HG03442 (cell line): ENCODE measurements around the gene PITX1.
"Not testable (repeated sequence)": the region's sequence is repeated elsewhere in the genome, so short reads cannot be mapped to it uniquely, and the experiment has no call there.

ENCODE experiments used
- ATAC-seq: cut with Tn5 transposase; IDR thresholded peaks from one replicate; pipeline ENCODE4 v1.9.1; 2021; ENCODE audit warnings: mild to moderate bottlenecking, moderate library complexity; ENCODE audit not compliant: unreplicated experiment

Gene PITX1

DNA sequence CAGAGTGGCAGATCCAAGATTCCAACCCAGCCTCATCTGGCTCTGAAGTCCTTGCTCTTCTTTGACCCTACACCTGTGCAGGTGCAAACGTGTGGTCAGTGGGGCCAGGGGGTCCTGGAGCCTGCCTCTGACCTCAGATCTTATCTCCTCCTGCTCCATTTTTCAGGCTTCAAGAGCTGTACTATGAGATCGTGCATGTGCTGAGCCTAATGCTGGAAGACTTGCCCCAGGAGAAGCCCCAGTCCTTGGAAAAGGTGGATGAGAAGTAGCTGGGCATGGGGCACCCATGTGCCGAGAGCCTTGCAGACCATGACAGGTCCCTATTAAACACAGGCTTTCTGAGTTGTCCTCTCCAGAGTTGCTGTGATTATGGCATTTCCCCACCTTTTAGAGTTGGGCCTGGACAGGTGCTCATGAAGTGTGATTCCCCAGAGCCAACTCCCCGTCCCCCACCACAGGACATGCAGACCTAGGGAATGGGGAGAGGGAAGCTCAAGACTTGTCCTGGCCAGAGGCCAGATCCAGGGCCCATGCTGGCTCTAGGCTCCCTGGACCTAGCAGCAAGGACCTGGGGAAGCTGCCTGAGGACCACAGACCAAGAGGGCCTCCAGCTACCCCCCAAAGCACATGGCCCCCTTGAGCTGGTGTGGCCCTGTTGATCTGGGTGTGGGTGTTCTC lies 22.5 kb downstream of the PITX1 start:
- no peak for ATAC-seq

DNA sequence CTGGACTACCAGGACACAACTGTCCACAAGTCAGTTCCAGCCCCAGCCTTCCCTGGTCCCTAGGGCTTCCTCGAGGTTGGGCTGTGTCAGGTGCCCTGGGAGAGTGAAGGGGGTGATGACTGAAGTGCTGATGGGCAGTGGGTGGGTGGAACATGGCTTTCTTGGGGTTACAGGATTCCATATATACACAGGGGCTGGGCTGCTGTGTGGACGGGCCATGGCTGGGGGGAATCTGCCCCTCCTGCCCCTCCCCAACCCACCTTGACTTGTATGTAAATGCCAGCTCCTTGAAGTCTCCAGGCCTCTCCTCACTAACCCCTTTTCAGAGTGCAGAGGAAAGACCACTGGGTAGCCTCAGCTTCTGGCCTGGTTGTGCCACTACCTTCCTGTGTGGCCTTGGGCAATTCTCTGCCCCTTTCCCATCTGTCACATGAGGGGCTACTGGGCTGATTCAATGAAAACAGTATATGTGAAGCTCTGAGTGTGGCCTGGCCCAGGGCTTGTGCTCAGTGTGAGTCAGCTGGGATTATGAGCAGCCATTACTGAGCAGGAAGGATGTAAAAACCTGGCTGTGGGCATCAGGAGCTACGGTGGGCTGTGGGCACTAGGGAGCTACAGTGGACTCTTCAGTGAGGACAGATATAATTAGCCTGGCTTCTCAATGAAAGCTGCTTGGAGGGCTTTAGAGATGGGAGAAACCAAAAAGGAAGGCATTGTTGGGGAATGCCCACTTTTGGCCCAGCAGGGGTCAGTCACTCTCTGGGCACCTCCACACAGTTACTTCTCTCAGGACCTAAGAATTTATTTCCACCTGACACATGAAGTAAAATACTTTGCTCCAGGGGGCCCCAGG lies 23.3 kb downstream of the PITX1 start:
- no peak for ATAC-seq

DNA sequence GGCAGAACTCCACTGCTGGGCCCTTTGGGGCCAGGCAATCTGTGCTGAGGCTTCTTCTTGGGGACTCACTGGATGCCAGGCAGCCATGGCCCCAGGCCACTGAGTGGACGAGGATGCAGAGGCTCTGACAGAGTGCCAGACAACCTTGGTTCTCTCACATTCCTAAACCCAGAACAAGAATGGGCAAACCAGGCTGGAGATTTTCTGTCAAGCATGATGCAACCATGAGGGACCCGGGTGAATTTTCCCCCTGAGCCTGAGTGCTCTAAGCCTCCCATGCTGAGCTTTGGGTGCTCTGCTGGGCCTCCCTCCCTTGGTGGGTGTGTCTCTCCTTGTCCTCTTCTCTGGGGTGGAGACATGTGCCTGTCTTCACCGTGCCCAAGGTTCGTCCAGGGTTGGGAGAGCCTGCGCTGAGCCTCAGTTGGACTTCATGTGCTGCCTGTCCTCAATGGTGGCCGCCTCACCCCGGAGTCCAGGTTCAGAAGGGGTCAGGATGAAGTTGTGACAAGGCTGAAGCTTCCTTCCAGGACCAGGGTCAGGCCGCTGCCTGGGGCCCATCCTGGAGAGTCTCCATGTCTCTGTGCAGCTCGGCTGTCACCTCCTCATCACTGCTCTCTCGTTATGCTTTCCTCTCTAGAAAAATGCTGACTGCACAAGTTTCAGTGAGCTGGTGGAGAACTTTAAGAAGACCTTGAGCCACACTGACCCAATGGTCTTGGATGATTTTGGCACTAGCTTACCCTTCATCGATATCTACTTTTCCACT lies 24.1 kb downstream of the PITX1 start:
- no peak for ATAC-seq

DNA sequence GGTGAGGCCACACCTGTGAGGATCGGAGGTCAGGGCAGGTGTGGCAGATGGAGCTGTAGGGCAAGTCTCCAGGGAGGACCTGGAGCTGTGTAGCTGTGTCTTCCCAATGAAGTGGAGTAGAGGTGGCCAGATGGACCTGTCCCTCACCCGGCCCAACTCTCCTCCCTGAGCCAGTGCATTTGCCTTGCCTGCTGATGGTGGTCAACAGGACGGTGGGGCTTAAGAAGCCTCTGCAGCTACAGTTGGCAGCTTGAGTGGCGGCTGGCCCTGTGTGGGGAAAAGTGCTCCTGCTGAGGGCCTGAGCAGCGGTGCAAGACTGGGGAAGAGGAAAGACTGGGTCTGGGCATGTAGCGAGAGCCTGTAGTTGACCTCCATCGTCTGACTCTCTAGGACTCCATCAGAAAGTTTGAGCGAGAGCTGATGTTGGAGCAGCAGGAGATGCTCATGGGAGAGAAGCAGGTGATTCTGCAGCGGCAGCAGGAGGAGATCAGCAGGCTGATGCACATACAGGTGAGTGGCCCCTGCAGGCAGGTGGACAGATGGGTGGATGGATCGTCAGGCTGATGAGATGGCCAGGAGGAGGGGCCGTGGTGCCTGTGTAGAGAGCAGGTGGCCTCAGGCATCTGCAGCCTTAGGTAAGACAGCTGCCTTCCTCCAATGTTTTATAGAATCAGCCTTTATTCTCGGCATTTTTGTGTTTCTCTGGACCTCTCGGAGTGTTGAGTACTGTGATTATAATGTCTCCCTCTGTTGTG lies 24.9 kb downstream of the PITX1 start:
- ATAC-seq: no peak

DNA sequence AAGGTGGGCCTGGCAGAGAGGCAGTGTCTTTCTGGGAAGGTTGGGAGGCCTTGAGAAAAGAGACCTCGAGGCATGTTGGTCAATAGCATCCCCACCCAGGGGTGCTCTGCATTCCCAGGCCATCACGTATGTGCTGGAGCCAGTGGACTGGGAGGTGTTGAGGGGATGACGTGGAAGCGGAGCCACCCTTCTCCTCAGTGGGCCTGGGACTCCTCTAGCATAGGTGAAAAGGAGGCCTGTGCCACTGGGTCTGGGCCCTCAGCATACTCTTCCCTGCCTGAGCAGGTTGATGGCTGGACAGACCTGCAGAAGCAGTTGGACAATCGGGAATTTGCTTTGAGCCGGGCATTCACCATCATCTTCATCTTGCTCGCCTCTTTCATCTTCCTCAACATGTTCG lies 25.5 kb downstream of the PITX1 start:
- ATAC-seq: no peak

DNA sequence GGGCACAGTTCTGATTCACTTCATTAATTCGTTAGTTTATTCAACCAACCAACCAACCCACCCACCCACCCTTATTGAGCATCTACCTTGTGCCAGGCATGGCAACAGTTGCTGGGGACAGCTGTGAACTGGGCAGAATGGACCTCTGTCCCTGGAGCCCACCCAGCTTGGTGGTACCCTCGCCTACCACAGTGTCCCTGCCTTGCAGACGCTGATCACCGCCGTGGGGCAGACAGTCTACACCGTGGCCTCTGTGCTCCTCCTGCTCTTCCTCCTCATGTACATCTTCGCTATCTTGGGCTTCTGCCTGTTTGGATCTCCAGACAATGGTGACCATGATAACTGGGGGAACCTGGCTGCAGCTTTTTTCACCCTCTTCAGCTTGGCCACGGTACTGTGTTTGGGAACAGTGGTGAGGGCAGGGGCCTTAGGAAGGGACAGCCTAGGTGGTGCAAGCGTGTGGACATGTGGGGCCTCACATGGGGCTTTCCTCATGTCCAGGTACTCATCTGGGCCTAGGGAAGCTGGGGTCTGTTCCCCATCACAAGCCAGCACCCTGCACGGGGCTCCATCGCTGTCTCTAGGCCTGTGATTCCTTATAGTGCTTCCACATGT lies 26.2 kb downstream of the PITX1 start:
- no peak for ATAC-seq

DNA sequence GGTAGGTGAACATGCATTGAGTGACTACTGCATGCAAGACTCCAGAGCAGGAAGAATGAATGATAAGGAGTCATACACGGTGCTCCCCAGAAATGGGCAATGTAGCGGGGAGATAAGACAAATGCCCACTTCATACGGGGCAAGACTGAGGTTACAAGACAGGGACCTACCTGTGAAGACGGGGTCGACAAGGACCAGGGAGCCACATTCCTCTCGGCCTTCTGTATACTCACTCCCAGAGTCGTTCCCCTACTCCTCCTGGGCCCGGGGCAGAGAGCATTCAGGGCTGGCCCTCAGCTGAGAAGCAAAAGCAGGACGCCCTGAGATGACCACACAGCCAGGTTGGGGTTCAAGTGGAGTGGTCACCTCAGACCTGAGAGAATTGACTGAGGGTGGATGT lies 26.7 kb downstream of the PITX1 start:
- no peak for ATAC-seq

DNA sequence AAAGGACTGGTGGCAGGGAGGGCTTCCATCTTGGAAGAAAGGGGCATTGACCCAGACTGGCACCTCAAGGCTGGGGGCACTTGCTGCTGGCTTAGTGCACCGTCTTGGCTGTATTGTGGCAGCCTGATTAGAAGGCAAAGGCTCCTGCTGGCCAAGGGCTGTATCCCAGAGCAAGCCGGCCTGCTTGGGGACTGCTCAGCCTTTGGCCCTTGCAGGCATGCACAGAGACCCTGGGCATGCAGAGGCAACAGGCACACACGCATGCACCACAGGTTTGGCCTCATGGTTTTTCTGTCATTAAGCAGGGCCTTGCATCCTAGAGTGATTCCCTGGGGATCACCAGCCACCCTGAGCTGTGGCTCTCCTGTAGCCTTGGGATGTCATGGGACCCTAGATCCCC lies 29.0 kb downstream of the PITX1 start:
- ATAC-seq: no peak

DNA sequence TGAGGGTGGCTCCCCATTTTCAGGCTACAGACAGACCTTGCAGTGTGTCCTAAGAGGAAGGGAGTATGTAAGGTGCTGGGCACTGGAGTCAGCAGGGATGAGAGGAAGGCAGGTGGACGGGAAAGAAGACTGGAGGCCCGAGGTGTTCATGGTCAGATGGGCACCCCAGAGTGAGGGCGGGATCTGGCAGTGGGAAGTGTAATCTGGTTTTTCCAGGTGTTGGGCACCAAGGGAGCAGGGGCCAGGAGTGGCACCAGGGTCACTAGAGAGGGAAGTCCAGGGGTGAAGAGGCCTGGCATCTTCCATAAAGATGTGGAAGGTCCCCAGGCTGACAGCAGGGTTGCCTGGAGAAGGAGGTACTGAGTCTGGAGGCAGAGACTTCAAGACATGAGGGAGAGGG lies 29.7 kb downstream of the PITX1 start:
- ATAC-seq: no peak

DNA sequence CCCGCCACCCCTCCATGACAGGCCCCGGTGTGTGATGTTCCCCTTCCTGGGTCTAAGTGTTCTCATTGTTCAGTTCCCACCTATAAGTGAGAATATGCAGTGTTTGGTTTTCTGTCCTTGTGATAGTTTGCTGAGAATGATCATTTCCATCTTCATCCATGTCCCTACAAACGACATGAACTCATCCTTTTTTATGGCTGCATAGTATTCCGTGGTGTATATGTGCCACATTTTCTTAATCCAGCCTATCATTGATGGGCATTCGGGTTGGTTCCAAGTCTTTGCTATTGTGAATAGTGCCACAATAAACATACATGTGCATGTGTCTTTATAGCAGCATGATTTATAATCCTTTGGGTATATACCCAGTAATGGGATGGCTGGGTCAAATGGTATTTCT lies 36.0 kb downstream of the PITX1 start:
- not testable (repeated sequence) for ATAC-seq

DNA sequence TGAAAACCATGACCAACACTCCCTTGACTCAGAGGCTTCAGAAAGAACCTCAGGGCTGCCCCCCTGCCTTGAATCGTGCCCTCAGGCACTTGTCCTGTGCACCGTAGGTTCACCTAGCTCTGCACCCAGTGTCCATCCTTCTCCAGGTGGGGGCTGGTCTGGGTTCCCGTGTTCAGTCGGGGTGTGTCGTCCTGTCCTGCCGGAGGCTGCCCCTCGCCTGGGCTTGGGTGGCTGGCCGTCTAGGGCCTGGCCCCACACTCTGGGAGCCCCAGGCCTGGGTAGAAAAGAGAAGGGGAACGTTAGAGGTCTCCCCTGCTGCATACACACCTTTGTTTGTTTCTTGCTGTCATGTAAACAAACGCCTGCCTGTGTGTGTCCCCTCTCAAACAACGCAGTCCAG lies 37.0 kb downstream of the PITX1 start:
- no peak for ATAC-seq

DNA sequence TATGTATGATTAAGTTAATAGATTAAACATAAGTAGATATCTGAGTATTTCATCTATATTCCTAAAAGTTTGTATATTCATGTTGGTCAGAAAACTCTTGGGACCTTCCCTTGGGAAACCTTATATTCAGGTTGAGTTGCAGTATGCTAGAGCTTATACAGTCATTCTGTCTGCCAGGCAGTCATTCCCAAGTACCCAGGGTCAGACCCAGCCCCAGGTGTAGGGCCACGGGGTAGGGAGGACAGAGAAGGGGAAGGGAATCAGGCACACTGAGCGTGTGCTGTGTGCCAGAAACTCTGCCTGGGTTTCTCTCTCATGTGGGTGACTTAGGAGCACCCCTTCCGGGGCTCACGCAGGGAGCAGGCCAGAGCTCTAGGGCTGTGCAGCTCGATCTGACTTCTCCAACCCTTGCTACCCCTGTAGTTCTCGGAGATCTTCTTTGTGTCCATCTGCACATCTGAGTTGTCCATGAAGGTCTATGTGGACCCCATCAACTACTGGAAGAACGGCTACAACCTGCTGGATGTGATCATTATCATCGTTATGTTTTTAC lies 38.1 kb downstream of the PITX1 start:
- no peak for ATAC-seq

DNA sequence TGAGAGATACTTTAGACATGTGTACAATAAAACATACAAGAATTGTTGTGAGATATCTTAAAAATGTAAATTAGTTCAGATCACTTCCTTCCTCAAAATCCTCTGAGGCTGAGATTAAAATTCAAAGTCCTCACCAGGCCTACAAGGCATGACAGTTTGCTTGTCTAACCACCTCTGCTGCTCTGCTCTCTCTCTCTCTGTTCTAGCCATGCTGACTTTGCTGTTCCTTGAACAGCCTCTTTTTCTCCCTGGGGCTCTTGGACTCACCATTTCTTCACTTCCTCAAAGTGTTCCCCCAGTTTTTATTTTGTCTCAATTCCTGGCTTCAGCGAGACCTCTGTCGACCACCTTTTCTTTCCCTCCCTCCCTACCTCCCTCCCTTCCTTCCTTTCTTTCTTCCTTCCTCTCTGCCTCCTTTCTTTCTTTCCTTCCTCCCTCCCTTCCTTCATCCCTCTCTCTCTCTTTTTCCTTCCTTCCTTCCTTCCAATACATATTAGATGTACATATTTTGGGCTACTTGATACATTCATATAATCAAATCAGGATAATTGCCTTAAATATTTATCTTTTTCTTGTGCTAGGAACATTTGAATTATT lies 39.4 kb downstream of the PITX1 start:
- ATAC-seq: no peak

DNA sequence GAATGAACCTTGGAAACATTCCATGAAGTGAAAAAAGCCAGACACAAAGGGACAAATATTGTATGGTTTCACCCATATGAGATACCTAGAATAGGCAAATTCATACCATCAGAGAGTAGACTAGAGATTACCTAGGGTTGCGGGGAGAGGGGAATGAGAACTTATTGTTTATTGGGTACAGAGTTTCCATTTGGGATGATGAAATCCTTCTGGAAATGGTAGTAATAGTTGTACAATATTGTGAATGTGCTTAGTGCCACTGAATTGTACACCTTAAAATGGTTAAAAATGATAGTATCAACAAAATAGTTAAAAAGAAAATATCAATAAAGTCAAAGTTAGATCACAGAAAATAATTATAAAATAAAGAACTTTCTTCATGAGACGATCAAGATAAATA lies 40.9 kb downstream of the PITX1 start:
- no peak for ATAC-seq

DNA sequence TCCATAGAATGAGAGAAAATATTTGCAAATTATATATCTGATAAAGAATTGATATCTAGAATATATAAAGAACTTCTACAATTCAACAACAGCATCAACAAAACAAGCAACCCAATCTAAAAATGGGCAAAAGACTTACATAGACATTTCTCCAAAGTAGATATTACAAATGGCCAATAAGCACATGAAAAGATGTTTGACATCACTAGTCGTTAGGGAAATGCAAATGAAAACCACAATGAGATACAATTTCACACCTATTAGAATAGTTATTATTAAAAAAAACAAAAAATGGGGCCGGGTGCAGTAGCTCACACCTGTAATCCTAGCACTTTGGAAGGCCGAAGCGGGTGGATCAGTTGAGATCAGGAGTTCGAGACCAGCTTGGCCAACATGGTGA lies 41.9 kb downstream of the PITX1 start:
- no peak for ATAC-seq

DNA sequence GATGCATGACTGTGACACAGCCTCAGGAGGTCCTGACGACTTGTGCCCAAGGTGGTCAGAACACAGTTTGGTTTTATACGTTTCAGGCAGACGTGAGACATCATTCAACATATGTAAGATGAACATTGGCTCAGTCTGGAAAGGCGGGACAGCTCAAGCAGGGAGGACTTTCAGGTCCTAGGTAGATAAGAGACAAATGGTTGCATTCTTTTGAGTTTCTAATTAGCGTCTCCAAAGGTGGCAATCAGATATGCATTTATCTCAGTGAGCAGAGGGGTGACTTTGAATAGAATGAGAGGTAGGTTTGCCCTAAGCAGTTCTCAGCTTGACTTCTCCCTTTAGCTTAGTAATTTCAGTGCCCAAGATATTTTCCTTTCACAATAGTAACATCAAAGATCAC lies 43.8 kb downstream of the PITX1 start:
- ATAC-seq: not testable (repeated sequence)

DNA sequence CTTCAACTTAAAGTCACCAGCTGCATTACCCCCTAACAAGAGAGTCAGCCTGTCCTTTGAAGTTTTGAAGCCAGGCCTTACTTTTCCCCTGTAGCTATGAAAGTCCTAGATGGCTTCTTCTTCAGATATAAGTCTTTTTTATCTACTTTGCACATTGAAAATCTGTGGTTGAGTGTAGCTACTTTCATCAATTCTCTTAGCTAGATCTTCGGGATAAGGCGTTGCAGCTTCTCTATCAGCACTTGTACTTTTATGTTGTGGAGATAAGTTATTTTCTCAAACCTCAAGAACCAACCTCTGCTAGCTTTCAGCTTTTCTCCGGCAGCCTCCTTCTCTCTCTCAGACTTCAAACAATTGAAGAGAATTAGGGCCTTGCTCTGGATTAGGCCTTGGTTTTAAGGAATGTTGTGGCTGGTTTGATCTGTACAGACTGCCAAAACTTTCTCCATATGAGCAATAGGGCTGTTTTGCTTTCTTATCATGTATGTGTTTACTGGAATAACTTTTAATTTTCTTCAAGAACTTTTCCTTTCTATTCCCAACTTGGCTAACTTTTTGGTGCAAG lies 44.7 kb downstream of the PITX1 start:
- no peak for ATAC-seq

DNA sequence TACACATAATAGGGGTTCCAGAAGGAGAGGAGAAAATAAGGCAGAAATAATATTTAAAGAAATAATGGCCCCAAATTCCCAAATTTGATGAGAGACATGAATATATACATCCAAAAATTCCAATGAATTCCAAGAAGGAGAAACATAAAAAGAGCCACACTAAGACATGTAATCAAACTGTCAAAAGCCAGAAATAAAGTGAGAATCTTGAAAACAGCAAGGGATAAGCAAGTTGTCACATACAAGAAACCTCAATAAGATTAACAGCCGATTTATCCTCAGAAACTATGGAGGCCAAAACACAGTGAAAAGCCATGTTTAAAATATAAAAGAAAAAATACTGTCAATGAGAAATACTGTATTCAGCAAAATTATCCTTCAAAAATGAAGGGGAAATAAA lies 51.8 kb downstream of the PITX1 start:
- no peak for ATAC-seq

DNA sequence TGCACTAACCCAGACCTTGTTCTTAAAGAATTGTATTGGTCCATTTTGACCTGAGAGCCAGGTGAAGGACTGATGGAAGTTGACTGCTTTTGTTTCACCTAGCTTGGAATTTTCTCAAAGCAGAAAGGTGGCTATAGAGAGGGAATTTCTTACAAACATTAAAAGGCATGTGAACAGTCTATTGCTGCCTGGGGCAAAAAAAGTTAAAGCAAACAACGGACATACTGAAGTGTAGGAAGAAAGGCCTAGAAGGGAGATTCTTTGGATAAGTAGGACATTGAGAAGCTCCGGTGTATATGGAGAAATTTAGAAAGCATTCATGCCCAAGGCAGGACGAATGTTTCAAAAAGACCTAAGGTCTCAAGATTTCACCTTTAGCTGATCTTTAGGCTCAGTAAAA lies 54.6 kb downstream of the PITX1 start:
- ATAC-seq: no peak
